Chondrocyte (in vitro differentiated cells): ENCODE results near the gene CCDC142. TPM values are rescaled to one million over a fixed set of nuclear protein-coding genes. Genes with fewer than 3 reads are reported as not detected.

Source experiments
- DNase-seq: peaks from one replicate; pipeline ENCODE4 v3.0.0; 2021; ENCODE audit warnings: mixed read lengths, low spot score
- H3K27ac Mint-ChIP-seq: one replicate; pipeline ENCODE4 v1.8.0; 2021; ENCODE audit warnings: mild to moderate bottlenecking, moderate library complexity, mixed read lengths; ENCODE audit not compliant: unreplicated experiment
- H3K27me3 Mint-ChIP-seq: 2 replicates; pipeline ENCODE4 v1.8.0; 2021; ENCODE audit warnings: low read depth, mixed read lengths
- H3K36me3 Mint-ChIP-seq: 2 replicates; pipeline ENCODE4 v1.8.0; 2021; ENCODE audit warnings: low read depth, mixed read lengths
- H3K4me1 Mint-ChIP-seq: 2 replicates; pipeline ENCODE4 v1.8.0; 2021; ENCODE audit warnings: low read depth, mild to moderate bottlenecking, mixed read lengths
- H3K4me3 Mint-ChIP-seq: one replicate; pipeline ENCODE4 v1.8.0; 2021; ENCODE audit warnings: mild to moderate bottlenecking, moderate library complexity, mixed read lengths; ENCODE audit not compliant: unreplicated experiment
- H3K9me3 Mint-ChIP-seq: 2 replicates; pipeline ENCODE4 v1.8.0; 2021; ENCODE audit warnings: low read depth, mixed read lengths
- CTCF ChIP-seq: fragments of 200-600 bp; sonication (generic); IDR thresholded peaks from 2 replicates; pipeline ENCODE4 v1.5.0; 2021; ENCODE audit warnings: antibody characterized with exemption, mild to moderate bottlenecking, moderate library complexity
- long read RNA-seq: library from polyadenylated mRNA; stranded (forward); transcript quantifications from one replicate; pipeline ENCODE4 v2.0.0, GENCODE V29; 2021
- total RNA-seq: library from RNA; stranded (reverse); gene quantifications from 3 replicates; pipeline ENCODE4 v1.2.1, GENCODE V29; 2021

Gene CCDC142
- 12.7 to 21.9 TPM (median 13.3 TPM) in 3 replicates for total RNA-seq
- long read RNA-seq, partial matches to known transcripts = 2 of 18 reads
- long read RNA-seq, other reads (novel, unspliced or antisense) = 16 of 18 reads

- H3K36me3 Mint-ChIP-seq = peaks cover 8% of the 10 kb centered on the region
- peaks cover 28% of the 10 kb centered on the region for H3K4me1 Mint-ChIP-seq
These were observed at the start of gene CCDC142, which contains the start of gene TTC31 for GRCh38 chr2:74482801-74483674. CCDC142 (minus strand) TSS chr2:74482998; CDS start chr2:74482837, 161 bp downstream. TTC31 (plus strand) TSS chr2:74483081; CDS start chr2:74483096, 15 bp downstream.

GRCh38 chr2:74532222-74532621 is 49.4 kb upstream of the CCDC142 start:
- H3K4me3 Mint-ChIP-seq = no peak overlapping the region
- no peaks in the 10 kb centered on the region for H3K27me3 Mint-ChIP-seq
- DNase-seq = no peak
- TF ChIP-seq CTCF = peak; percentile 75
- H3K27ac Mint-ChIP-seq = peak overlapping the region; percentile 9
- H3K9me3 Mint-ChIP-seq = no peaks in the 10 kb centered on the region
- H3K4me1 Mint-ChIP-seq = peaks cover 40% of the 10 kb centered on the region
- peaks cover 15% of the 10 kb centered on the region for H3K36me3 Mint-ChIP-seq

More at GRCh38 chr2:74482801-74483674, at the start of gene CCDC142, which contains the start of gene TTC31:
- peak; percentile 98 for TF ChIP-seq CTCF
- Mint-ChIP-seq H3K27ac (peak within 1 kb of the TSS; percentile 98), H3K4me3 (peak within 1 kb of the TSS; percentile 95), H3K9me3 (no peaks in the 10 kb centered on the region), H3K27me3 (no peaks in the 10 kb centered on the region)
- no peak for DNase-seq

GRCh38 chr2:74531666-74532065 is 48.9 kb upstream of the CCDC142 start:
- no peak for TF ChIP-seq CTCF
- peak overlapping the region; percentile 76 for H3K27ac Mint-ChIP-seq
- H3K4me1 Mint-ChIP-seq = peaks cover 40% of the 10 kb centered on the region
- H3K27me3 Mint-ChIP-seq = no peaks in the 10 kb centered on the region
- no peaks in the 10 kb centered on the region for H3K9me3 Mint-ChIP-seq
- peaks cover 20% of the 10 kb centered on the region for H3K36me3 Mint-ChIP-seq
- H3K4me3 Mint-ChIP-seq = no peak overlapping the region
- no peak for DNase-seq

GRCh38 chr2:74530239-74531187 is 47.7 kb upstream of the CCDC142 start:
- Mint-ChIP-seq H3K4me3 (peak overlapping the region; percentile 98), H3K27ac (peak overlapping the region; percentile 89), H3K27me3 (no peaks in the 10 kb centered on the region), H3K4me1 (peaks cover 40% of the 10 kb centered on the region), H3K36me3 (peaks cover 27% of the 10 kb centered on the region), H3K9me3 (no peaks in the 10 kb centered on the region)
- DNase-seq = peak; percentile 92
- TF ChIP-seq CTCF = peak; percentile 11
